Neuronal stem cell (in vitro differentiated cells): ENCODE measurements around the gene TBX19.

Experiments used
- DNase-seq: peaks from one replicate; pipeline ENCODE4 v3.0.0-alpha.2; 2013; ENCODE audit warnings: low spot score
- H2AFZ ChIP-seq: one replicate; pipeline ENCODE4 v1.6.1; 2013; ENCODE audit warnings: mild to moderate bottlenecking, low read length, inconsistent platforms
- H2AK5ac ChIP-seq: 2 replicates; pipeline ENCODE4 v1.6.1; 2013; ENCODE audit warnings: low read depth, mild to moderate bottlenecking, inconsistent platforms, low read length, moderate library complexity, mixed read lengths
- H2BK120ac ChIP-seq: 2 replicates; pipeline ENCODE4 v1.6.1; 2013; ENCODE audit warnings: low read depth, mild to moderate bottlenecking, inconsistent platforms, low read length, moderate library complexity, mixed read lengths
- H2BK12ac ChIP-seq: one replicate; pipeline ENCODE4 v1.6.1; 2013; ENCODE audit warnings: low read length, inconsistent platforms
- H2BK15ac ChIP-seq: 2 replicates; pipeline ENCODE4 v1.6.1; 2013; ENCODE audit warnings: mild to moderate bottlenecking, low read length, inconsistent platforms, mixed read lengths
- H2BK5ac ChIP-seq: one replicate; pipeline ENCODE4 v1.6.1; 2013; ENCODE audit warnings: inconsistent platforms, mild to moderate bottlenecking, low read length, moderate library complexity
- H3K14ac ChIP-seq: one replicate; pipeline ENCODE4 v1.6.1; 2013; ENCODE audit warnings: low read length, inconsistent platforms
- H3K18ac ChIP-seq: 2 replicates; pipeline ENCODE4 v1.6.1; 2013; ENCODE audit warnings: low read length, inconsistent platforms
- H3K23ac ChIP-seq: 2 replicates; pipeline ENCODE4 v1.6.1; 2013; ENCODE audit warnings: low read depth, mild to moderate bottlenecking, mixed read lengths, low read length, inconsistent platforms; ENCODE audit not compliant: poor library complexity
- H3K27ac ChIP-seq: replicated peaks from 3 replicates; pipeline ENCODE4 v1.5.1; 2013; ENCODE audit warnings: low read length, inconsistent platforms
- H3K27me3 ChIP-seq, 3 experiments: 2 replicates each; pipeline ENCODE4 v1.6.1; 2013; ENCODE audit warnings: low read length in 3 of 3, mild to moderate bottlenecking in 2 of 3, inconsistent platforms in 1 of 3, low read depth in 1 of 3, mixed read lengths in 1 of 3, moderate library complexity in 1 of 3; ENCODE audit not compliant: control insufficient read depth in 3 of 3, insufficient read depth in 3 of 3
- H3K36me3 ChIP-seq, 2 donors: replicated peaks in 1 of 2; 2 replicates each; pipeline ENCODE4 v1.6.1; 2013; ENCODE audit warnings: low read length in 2 of 2; ENCODE audit not compliant: control insufficient read depth in 2 of 2, insufficient read depth in 2 of 2
- H3K4ac ChIP-seq: 2 replicates; pipeline ENCODE4 v1.6.1; 2013; ENCODE audit warnings: inconsistent platforms, mild to moderate bottlenecking, low read length, moderate library complexity
- H3K4me1 ChIP-seq, 2 donors: 1 replicate in 1 of 2; 2 replicates in 1 of 2; pipeline ENCODE4 v1.6.1; 2013; ENCODE audit warnings: low read length in 2 of 2, low read depth in 1 of 2; ENCODE audit not compliant: control insufficient read depth in 2 of 2, insufficient read depth in 1 of 2
- H3K4me2 ChIP-seq: one replicate; pipeline ENCODE4 v1.6.1; 2013; ENCODE audit warnings: mild to moderate bottlenecking, low read length, inconsistent platforms; ENCODE audit not compliant: insufficient read depth, poor library complexity, severe bottlenecking
- H3K4me3 ChIP-seq, 2 donors: 2 replicates each; pipeline ENCODE4 v1.5.1; 2013; ENCODE audit warnings: low read length in 2 of 2, mild to moderate bottlenecking in 2 of 2, inconsistent platforms in 1 of 2, moderate library complexity in 1 of 2
- H3K79me1 ChIP-seq: one replicate; pipeline ENCODE4 v1.6.1; 2013; ENCODE audit warnings: low read depth, mild to moderate bottlenecking, inconsistent platforms, low read length, moderate library complexity
- H3K9ac ChIP-seq: one replicate; pipeline ENCODE4 v1.6.1; 2013; ENCODE audit warnings: mild to moderate bottlenecking, low read depth, low read length, inconsistent platforms; ENCODE audit not compliant: poor library complexity
- H3K9me3 ChIP-seq, 2 donors: replicated peaks in 1 of 2; 2 replicates each; pipeline versions ENCODE3 to v1.6.1; 2013; ENCODE audit warnings: low read length in 2 of 2, mild to moderate bottlenecking in 2 of 2, inconsistent platforms in 1 of 2, low read depth in 1 of 2, mixed read lengths in 1 of 2, moderate library complexity in 1 of 2; ENCODE audit not compliant: control insufficient read depth in 2 of 2, insufficient read depth in 1 of 2
- H4K8ac ChIP-seq: one replicate; pipeline ENCODE4 v1.6.1; 2013; ENCODE audit warnings: low read depth, mild to moderate bottlenecking, inconsistent platforms, low read length, moderate library complexity
- H4K91ac ChIP-seq: one replicate; pipeline ENCODE4 v1.6.1; 2013; ENCODE audit warnings: low read length, low read depth, mild to moderate bottlenecking, inconsistent platforms; ENCODE audit not compliant: poor library complexity
- WGBS, 2 donors: extraction: QIAGEN DNeasy Blood & Tissue Kit; methylation state at CpG; one replicate each; pipeline ENCODE4 v1.1.7; 2013; ENCODE audit warnings: missing lambda C conversion rate in 2 of 2, mixed read lengths in 1 of 2; ENCODE audit not compliant: insufficient read length in 2 of 2, insufficient replicate concordance in 1 of 2; ENCODE audit errors: extremely low coverage in 2 of 2; 5-methylcytosine and 5-hydroxymethylcytosine counted together

Gene TBX19

DNA sequence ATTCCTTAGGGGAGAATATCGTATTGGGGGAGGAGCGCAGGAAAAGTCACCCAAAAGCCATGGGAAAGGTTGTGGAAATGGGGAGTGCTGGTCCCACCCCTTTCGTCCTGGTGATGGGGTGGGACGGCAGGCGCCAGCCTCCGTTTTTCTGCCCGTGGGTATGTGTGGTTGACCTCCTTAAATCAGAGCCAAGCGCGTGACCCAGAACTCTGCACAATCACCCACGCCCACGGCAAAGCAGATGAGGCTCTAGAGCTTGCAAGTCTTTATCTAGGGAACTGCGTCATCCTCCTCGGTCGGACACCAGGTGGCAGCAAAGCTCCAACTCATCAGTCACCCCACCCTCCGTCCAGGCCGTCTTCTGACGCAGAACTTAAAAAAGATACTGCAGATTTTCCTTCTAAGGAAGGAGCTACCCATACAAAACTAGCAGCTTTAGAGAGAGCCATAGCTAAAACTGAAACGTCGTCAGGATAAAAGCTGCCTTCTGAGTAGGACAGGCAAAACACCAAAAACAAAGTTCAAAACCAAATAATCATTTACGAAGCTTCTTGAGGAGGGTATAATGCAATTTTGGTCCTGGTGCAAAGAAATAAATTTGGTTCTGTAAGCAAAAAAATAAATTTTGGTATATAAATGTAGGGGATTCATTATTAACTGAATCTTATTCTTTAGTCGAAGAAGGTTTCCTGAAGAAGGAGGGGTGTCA is 62.0 kb downstream of the TBX19 start:
- Histone ChIP-seq H3K27me3 (peaks cover 0 to 11% (median 0%) of the 10 kb centered on the region in 3 experiments), H3K79me1 (no peaks in the 10 kb centered on the region), H2AFZ (peak overlapping the region; percentile 83), H2BK120ac (no peak overlapping the region), H3K14ac (no peak overlapping the region), H4K91ac (no peak overlapping the region), H3K4ac (no peak overlapping the region), H3K4me2 (no peak overlapping the region), H2AK5ac (no peak overlapping the region), H2BK5ac (no peak overlapping the region), H3K9ac (no peak overlapping the region), H3K9me3 (no peaks in the 10 kb centered on the region), H3K4me1 (no peaks in the 10 kb centered on the region), H3K27ac (no peak overlapping the region), H3K4me3 (peak overlapping the region in 1 of 2 donors; percentile 62), H3K18ac (no peak overlapping the region), H3K23ac (no peak overlapping the region), H2BK15ac (no peak overlapping the region), H3K36me3 (no peaks in the 10 kb centered on the region), H4K8ac (no peak overlapping the region), H2BK12ac (no peak overlapping the region)
- DNase-seq, result peak; percentile 69
- WGBS, 2 donors, result no CpG with 5 or more reads among the region's 21 CpGs

GRCh38 chr1:168343566-168343965 is 62.9 kb downstream of the TBX19 start:
- no peak overlapping the region for H3K23ac ChIP-seq
- H4K91ac ChIP-seq, result no peak overlapping the region
- no CpG with 5 or more reads among the region's 6 CpGs for WGBS, 2 donors
- no peak overlapping the region for H3K4me3 ChIP-seq
- no peak overlapping the region for H2BK5ac ChIP-seq
- H3K36me3 ChIP-seq, result no peaks in the 10 kb centered on the region
- H3K14ac ChIP-seq, result no peak overlapping the region
- H3K9me3 ChIP-seq, result no peaks in the 10 kb centered on the region
- H2BK15ac ChIP-seq, result no peak overlapping the region
- no peak overlapping the region for H3K4me2 ChIP-seq
- H3K9ac ChIP-seq, result no peak overlapping the region
- no peak overlapping the region for H2AK5ac ChIP-seq
- no peak overlapping the region for H3K18ac ChIP-seq
- H3K27ac ChIP-seq, result no peak overlapping the region
- H4K8ac ChIP-seq, result no peak overlapping the region
- H3K4me1 ChIP-seq, result no peaks in the 10 kb centered on the region
- H2BK12ac ChIP-seq, result no peak overlapping the region
- no peaks in the 10 kb centered on the region for H3K79me1 ChIP-seq
- no peak overlapping the region for H2AFZ ChIP-seq
- H3K27me3 ChIP-seq, result peaks cover 0 to 11% (median 0%) of the 10 kb centered on the region in 3 experiments
- no peak overlapping the region for H2BK120ac ChIP-seq
- no peak overlapping the region for H3K4ac ChIP-seq
- DNase-seq, result no peak

GRCh38 chr1:168344517-168344916 is 63.8 kb downstream of the TBX19 start:
- no peak overlapping the region for H2BK120ac ChIP-seq
- H3K4me2 ChIP-seq, result no peak overlapping the region
- no peaks in the 10 kb centered on the region for H3K36me3 ChIP-seq
- H2AFZ ChIP-seq, result no peak overlapping the region
- no peaks in the 10 kb centered on the region for H3K9me3 ChIP-seq
- H3K4ac ChIP-seq, result no peak overlapping the region
- no peak overlapping the region for H3K9ac ChIP-seq
- H3K4me1 ChIP-seq, result no peaks in the 10 kb centered on the region
- H2BK12ac ChIP-seq, result no peak overlapping the region
- H2BK15ac ChIP-seq, result no peak overlapping the region
- no CpG with 5 or more reads among the region's 4 CpGs for WGBS, 2 donors
- peaks cover 0 to 11% (median 0%) of the 10 kb centered on the region in 3 experiments for H3K27me3 ChIP-seq
- no peak overlapping the region for H3K14ac ChIP-seq
- H3K4me3 ChIP-seq, result no peak overlapping the region
- no peaks in the 10 kb centered on the region for H3K79me1 ChIP-seq
- no peak overlapping the region for H4K91ac ChIP-seq
- H3K18ac ChIP-seq, result no peak overlapping the region
- H2AK5ac ChIP-seq, result no peak overlapping the region
- H2BK5ac ChIP-seq, result no peak overlapping the region
- no peak overlapping the region for H3K27ac ChIP-seq
- no peak overlapping the region for H4K8ac ChIP-seq
- no peak for DNase-seq
- no peak overlapping the region for H3K23ac ChIP-seq

- H3K36me3 ChIP-seq, result no peaks in the 10 kb centered on the region
- H3K9me3 ChIP-seq, result no peaks in the 10 kb centered on the region
- H4K91ac ChIP-seq, result no peak overlapping the region
- no peak overlapping the region for H3K9ac ChIP-seq
- no peak overlapping the region for H2BK15ac ChIP-seq
- no CpG with 5 or more reads among the region's 1 CpG for WGBS, 2 donors
- H3K27me3 ChIP-seq, result peaks cover 0 to 8% (median 0%) of the 10 kb centered on the region in 3 experiments
- no peak overlapping the region for H4K8ac ChIP-seq
- H3K18ac ChIP-seq, result no peak overlapping the region
- H2AK5ac ChIP-seq, result no peak overlapping the region
- no peak overlapping the region for H2BK12ac ChIP-seq
- H2BK120ac ChIP-seq, result no peak overlapping the region
- no peak overlapping the region for H2AFZ ChIP-seq
- no peak overlapping the region for H3K27ac ChIP-seq
- H3K23ac ChIP-seq, result no peak overlapping the region
- H3K4me3 ChIP-seq, result no peak overlapping the region
- H3K79me1 ChIP-seq, result no peaks in the 10 kb centered on the region
- no peaks in the 10 kb centered on the region for H3K4me1 ChIP-seq
- no peak overlapping the region for H3K14ac ChIP-seq
- H3K4ac ChIP-seq, result no peak overlapping the region
- no peak overlapping the region for H2BK5ac ChIP-seq
- no peak for DNase-seq
- H3K4me2 ChIP-seq, result no peak overlapping the region
Measured at GRCh38 chr1:168345939-168346338, 65.3 kb downstream of the TBX19 start.
